Cortex of kidney (tissue), 1 donor: Measurements from ENCODE around the gene GNG2.
"Not testable (repeated sequence)": the region's sequence is repeated elsewhere in the genome, so short reads cannot be mapped to it uniquely, and the experiment has no call there.

ENCODE experiments used
- DNase-seq: peaks from one replicate; lab custom pipeline; 2025; lab: John Stamatoyannopoulos, UW

The GNG2 gene

GRCh38 chr14:51894250-51894649, 33.8 kb downstream of the GNG2 start:
- DNase-seq = no peak

- DNase-seq = no peak
Observed at GRCh38 chr14:51895375-51895774, 35.0 kb downstream of the GNG2 start.

- no peak for DNase-seq
Observed at GRCh38 chr14:51897791-51898355, 37.5 kb downstream of the GNG2 start.

- DNase-seq = no peak
Observed at GRCh38 chr14:51901475-51902024, 41.1 kb downstream of the GNG2 start.

GRCh38 chr14:51905656-51906121, 45.3 kb downstream of the GNG2 start:
- DNase-seq = not testable (repeated sequence)

GRCh38 chr14:51908086-51908485, 47.7 kb downstream of the GNG2 start:
- no peak for DNase-seq

- no peak for DNase-seq
Observed at GRCh38 chr14:51912112-51912786, 51.8 kb downstream of the GNG2 start.

- DNase-seq = no peak
Observed at GRCh38 chr14:51914310-51914709, 53.9 kb downstream of the GNG2 start.

- DNase-seq = no peak
Observed at GRCh38 chr14:51917193-51917592, 56.8 kb downstream of the GNG2 start.

GRCh38 chr14:51921026-51921425, 60.6 kb downstream of the GNG2 start:
- DNase-seq = no peak

- DNase-seq = no peak
Observed at GRCh38 chr14:51922624-51923023, 62.2 kb downstream of the GNG2 start.

GRCh38 chr14:51924600-51924999, 64.2 kb downstream of the GNG2 start:
- no peak for DNase-seq

- no peak for DNase-seq
Observed at GRCh38 chr14:51925980-51926379, 65.6 kb downstream of the GNG2 start.

GRCh38 chr14:51926449-51926848, 66.0 kb downstream of the GNG2 start:
- DNase-seq = no peak

GRCh38 chr14:51928568-51928967, 68.2 kb downstream of the GNG2 start:
- DNase-seq = no peak

- no peak for DNase-seq
Observed at GRCh38 chr14:51929166-51929565, 68.8 kb downstream of the GNG2 start.

GRCh38 chr14:51929910-51930682, 69.7 kb downstream of the GNG2 start:
- no peak for DNase-seq

GRCh38 chr14:51931308-51931707, 70.9 kb downstream of the GNG2 start:
- no peak for DNase-seq

GRCh38 chr14:51933191-51933590, 72.8 kb downstream of the GNG2 start:
- DNase-seq = no peak

- DNase-seq = no peak
Observed at GRCh38 chr14:51938137-51938536, 77.7 kb downstream of the GNG2 start.

GRCh38 chr14:51938821-51939220, 78.4 kb downstream of the GNG2 start:
- DNase-seq = no peak

GRCh38 chr14:51939226-51939625, 78.8 kb downstream of the GNG2 start:
- no peak for DNase-seq
